OCI-LY3 (cell line): ENCODE results near the gene LOXL1.

Experiments
- H2AFZ ChIP-seq: fragments of 200-600, 300-600 bp; shearing (Covaris generic); 2 replicates; pipeline ENCODE4 v1.6.0; 2014; ENCODE audit warnings: antibody characterized with exemption, low read depth, low read length
- H3K27ac ChIP-seq: fragments of 200-600, 300-600 bp; sonication (generic); 2 replicates; pipeline ENCODE4 v1.5.1; 2014; ENCODE audit warnings: mild to moderate bottlenecking, low read length, moderate library complexity, mixed read lengths
- H3K27me3 ChIP-seq: fragments of 200-600, 300-600 bp; sonication (generic); 2 replicates; pipeline ENCODE4 v1.6.1; 2014; ENCODE audit warnings: low read depth, low read length, mixed read lengths
- H3K36me3 ChIP-seq: fragments of 200-600, 300-600 bp; sonication (generic); replicated peaks from 2 replicates; pipeline ENCODE3; 2014; ENCODE audit warnings: low read depth, low read length, mixed read lengths
- H3K4me1 ChIP-seq: fragments of 300-600, 200-600 bp; sonication (generic); 2 replicates; pipeline ENCODE4 v1.6.1; 2014; ENCODE audit warnings: low read length, mixed read lengths
- H3K4me2 ChIP-seq: fragments of 200-600, 300-600 bp; sonication (generic); 2 replicates; pipeline ENCODE4 v1.6.1; 2014; ENCODE audit warnings: low read length, mixed read lengths
- H3K4me3 ChIP-seq: fragments of 300-600, 200-600 bp; sonication (generic); 2 replicates; pipeline ENCODE4 v1.5.1; 2014; ENCODE audit warnings: antibody characterized with exemption, mild to moderate bottlenecking, low read length, moderate library complexity
- H3K79me2 ChIP-seq: fragments of 300-600, 200-600 bp; shearing (Covaris generic); 2 replicates; pipeline ENCODE4 v1.6.1; 2014; ENCODE audit warnings: mild to moderate bottlenecking, low read length, mixed read lengths
- H3K9ac ChIP-seq: fragments of 300-600, 200-600 bp; shearing (Covaris generic); 2 replicates; pipeline ENCODE4 v1.6.0; 2014; ENCODE audit warnings: mild to moderate bottlenecking, low read length, moderate library complexity
- H3K9me3 ChIP-seq: fragments of 200-600, 300-600 bp; shearing (Covaris generic); 2 replicates; pipeline ENCODE4 v1.6.1; 2014; ENCODE audit warnings: low read length, mixed read lengths; ENCODE audit not compliant: insufficient read depth
- H4K20me1 ChIP-seq: fragments of 200-600, 300-600 bp; sonication (generic); 2 replicates; pipeline ENCODE4 v1.6.1; 2016; ENCODE audit warnings: low read length, mixed read lengths; ENCODE audit not compliant: insufficient read depth
- CTCF ChIP-seq: fragments of 200-600, 300-600 bp; sonication (generic); IDR thresholded peaks from 2 replicates; pipeline ENCODE4 v1.5.1; 2014; ENCODE audit warnings: antibody characterized with exemption, low read length, low read depth
- EZH2phosphoT487 ChIP-seq: fragments of 200-600 bp; shearing (Covaris generic); IDR thresholded peaks from 2 replicates; pipeline ENCODE4 v1.6.1; 2018; ENCODE audit warnings: antibody characterized with exemption, mixed run types, low read depth

Gene LOXL1

GRCh38 chr15:73926219-73927002 lies at the start of gene LOXL1:
LOXL1 (plus strand) TSS chr15:73926462; CDS start chr15:73926784, 322 bp downstream.
- H3K4me3 ChIP-seq = no peak within 1 kb of the TSS
- H3K79me2 ChIP-seq = no peaks in the 10 kb centered on the region
- no peak within 1 kb of the TSS for H3K27ac ChIP-seq
- no peaks in the 10 kb centered on the region for H3K9me3 ChIP-seq
- H3K36me3 ChIP-seq = no peaks in the 10 kb centered on the region
- H3K4me1 ChIP-seq = peaks cover 6% of the 10 kb centered on the region; the same call in 1 of the 2 replicates
- H3K4me2 ChIP-seq = no peak within 1 kb of the TSS
- H3K9ac ChIP-seq = no peak within 1 kb of the TSS
- no peaks in the 10 kb centered on the region for H4K20me1 ChIP-seq
- H3K27me3 ChIP-seq = no peaks in the 10 kb centered on the region
- H2AFZ ChIP-seq = no peak within 1 kb of the TSS
- TF ChIP-seq CTCF = no peak
- no peak for TF ChIP-seq EZH2phosphoT487

GRCh38 chr15:73879426-73879825 lies 46.8 kb upstream of the LOXL1 start:
- Histone ChIP-seq H3K4me2 (no peak overlapping the region), H3K4me3 (no peak overlapping the region), H3K4me1 (peaks cover 7% of the 10 kb centered on the region), H3K27ac (no peak overlapping the region), H3K79me2 (no peaks in the 10 kb centered on the region), H2AFZ (no peak overlapping the region), H3K9ac (no peak overlapping the region), H3K9me3 (no peaks in the 10 kb centered on the region), H4K20me1 (no peaks in the 10 kb centered on the region), H3K27me3 (peaks cover 25% of the 10 kb centered on the region), H3K36me3 (no peaks in the 10 kb centered on the region)
- TF ChIP-seq EZH2phosphoT487 (no peak), CTCF (no peak)

GRCh38 chr15:73881579-73882320 lies 44.5 kb upstream of the LOXL1 start:
- TF ChIP-seq CTCF (no peak), EZH2phosphoT487 (no peak)
- Histone ChIP-seq H3K27me3 (peaks cover 21% of the 10 kb centered on the region), H3K4me1 (peaks cover 8% of the 10 kb centered on the region), H3K9ac (no peak overlapping the region), H4K20me1 (no peaks in the 10 kb centered on the region), H3K9me3 (no peaks in the 10 kb centered on the region), H3K79me2 (no peaks in the 10 kb centered on the region), H3K27ac (no peak overlapping the region), H3K4me3 (no peak overlapping the region), H3K36me3 (no peaks in the 10 kb centered on the region), H3K4me2 (no peak overlapping the region), H2AFZ (no peak overlapping the region)

- H3K36me3 ChIP-seq = no peaks in the 10 kb centered on the region
- H4K20me1 ChIP-seq = no peaks in the 10 kb centered on the region
- no peak overlapping the region for H3K4me3 ChIP-seq
- H3K27me3 ChIP-seq = peaks cover 16% of the 10 kb centered on the region
- no peak for TF ChIP-seq EZH2phosphoT487
- no peak for TF ChIP-seq CTCF
- H2AFZ ChIP-seq = no peak overlapping the region
- H3K9me3 ChIP-seq = no peaks in the 10 kb centered on the region
- H3K79me2 ChIP-seq = no peaks in the 10 kb centered on the region
- no peak overlapping the region for H3K4me2 ChIP-seq
- peaks cover 9% of the 10 kb centered on the region for H3K4me1 ChIP-seq
- no peak overlapping the region for H3K27ac ChIP-seq
- no peak overlapping the region for H3K9ac ChIP-seq
Measured at GRCh38 chr15:73882761-73883419, 43.4 kb upstream of the LOXL1 start.
